NCI-H2171 treated with DMSO at 0.1 percent for 48 hours (cell line): Measurements from ENCODE around the gene PAK2.
A peak's percentile ranks its signal among the peaks of the same experiment; 100 is the strongest.
"Not testable (repeated sequence)": the region's sequence is repeated elsewhere in the genome, so short reads cannot be mapped to it uniquely, and the experiment has no call there.

Experiments used
- DNase-seq: peaks from one replicate; lab custom pipeline; 2025; lab: John Stamatoyannopoulos, UW

The PAK2 gene

DNA sequence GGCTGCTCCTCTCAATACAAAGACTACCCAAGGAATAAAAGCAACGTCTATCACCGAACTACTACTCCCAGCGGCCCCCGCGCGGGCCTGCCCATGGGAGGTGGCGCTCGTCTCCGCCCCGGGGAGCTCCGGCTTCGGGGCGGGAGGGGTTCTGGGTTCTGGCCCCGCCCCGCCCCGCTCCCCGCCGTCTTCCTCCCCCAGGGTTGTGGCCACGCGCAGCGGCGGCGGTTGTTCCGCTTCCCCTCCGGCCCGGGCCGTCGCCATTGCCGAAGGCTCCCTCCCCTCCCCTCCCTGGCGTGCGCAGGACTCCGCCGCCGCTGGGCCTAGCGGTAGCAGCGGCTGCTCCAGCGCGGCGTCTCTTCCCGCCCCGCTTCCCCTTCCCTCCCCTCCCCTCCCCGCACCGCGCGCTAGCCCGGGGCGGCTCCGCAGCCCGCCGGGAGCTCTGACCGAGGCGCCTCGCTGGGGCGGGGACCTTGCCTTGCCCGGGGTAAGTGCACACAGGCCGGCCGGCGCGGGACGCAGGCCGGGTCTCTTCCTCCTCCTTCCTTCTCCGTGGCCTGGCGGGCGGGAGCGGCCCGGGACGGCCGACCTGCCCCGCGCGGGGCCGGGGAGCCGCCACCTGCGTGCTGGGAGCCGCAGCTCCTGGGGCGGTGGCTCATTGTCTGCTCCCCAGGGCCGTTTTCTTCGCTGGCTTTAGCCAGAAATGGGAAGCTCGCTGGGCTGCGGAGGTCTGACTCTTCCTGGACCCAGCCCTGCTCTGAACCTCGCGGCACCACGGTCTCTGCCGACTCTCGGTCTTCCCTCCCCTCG, at the start of gene PAK2:
Gene PAK2 (plus strand): TSS at position 187 of the 810 bp plus-strand sequence. CDS start 42,790 bp downstream, outside the sequence.
- peak; percentile 95 for DNase-seq

DNA sequence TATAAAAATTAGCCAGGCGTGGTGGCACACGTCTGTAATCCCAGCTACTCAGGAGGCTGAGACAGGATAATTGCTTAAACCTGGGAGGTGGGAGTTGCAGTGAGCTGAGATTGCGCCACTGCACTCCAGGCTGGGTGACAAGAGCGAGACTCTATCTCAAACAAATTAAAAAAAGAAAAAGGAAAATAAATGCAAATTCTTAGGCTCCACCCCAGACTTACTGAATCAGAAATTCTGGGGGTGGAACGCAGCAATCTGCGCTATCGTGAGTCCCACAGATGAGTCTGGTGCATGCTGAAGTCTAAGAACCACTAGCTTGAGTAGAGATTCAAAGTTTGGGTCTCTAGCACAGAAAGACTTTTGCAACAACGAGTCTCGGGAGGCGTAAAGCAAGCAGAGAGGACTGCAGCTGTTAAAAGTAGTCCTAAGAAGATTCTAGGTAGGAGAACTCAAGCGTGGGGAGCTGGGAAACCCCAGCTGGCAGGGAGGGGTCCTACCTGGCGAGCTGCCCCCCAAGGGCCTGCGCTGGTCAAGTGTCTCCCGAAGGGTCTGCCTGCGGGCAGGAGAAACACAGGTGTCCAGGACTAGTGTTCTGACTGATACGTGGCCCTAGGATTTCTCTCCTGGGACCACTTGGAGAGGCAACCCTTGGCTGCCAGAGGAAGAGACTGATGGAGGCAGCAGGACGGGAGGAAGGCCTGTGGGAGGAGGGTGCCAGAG, 49.6 kb upstream of the PAK2 start:
- no peak for DNase-seq

DNA sequence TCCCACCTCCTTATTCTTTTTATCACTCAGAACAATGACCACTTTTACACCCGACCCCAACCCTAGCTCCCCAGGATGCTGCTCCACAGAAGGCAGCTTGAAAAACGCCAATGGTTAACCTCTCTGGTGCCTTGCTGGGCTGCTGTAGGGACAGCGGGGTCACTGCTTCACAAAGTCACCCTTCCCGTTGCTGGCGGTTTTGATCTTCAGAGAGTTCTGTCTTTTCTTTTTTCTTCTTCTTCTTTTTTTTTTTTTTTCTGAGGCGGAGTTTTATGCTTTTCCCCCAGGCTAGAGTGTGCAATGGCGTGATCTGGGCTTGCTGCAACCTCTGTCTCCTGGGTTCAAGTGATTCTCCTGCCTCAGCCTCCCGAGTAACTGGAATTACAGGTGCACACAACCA, 48.3 kb upstream of the PAK2 start:
- no peak for DNase-seq

DNA sequence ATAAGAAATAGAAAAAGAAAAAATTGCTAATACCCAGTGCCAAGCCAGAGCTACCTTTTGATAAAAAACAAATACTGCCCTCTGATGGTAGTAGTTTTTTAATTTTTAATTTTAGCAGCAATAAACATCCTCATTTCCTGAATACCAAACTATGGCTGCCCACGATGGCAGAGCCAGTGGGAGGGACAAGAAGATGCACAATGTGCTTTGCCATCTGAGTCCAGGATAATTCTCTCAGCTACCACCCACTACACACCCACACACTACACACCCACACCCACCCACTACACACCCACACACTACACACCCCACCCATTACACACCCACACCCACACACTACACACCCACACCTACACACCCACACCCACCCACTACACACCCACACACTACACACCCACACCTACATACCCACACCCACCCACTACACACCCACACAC, 45.4 kb upstream of the PAK2 start:
- peak; percentile 17 for DNase-seq

DNA sequence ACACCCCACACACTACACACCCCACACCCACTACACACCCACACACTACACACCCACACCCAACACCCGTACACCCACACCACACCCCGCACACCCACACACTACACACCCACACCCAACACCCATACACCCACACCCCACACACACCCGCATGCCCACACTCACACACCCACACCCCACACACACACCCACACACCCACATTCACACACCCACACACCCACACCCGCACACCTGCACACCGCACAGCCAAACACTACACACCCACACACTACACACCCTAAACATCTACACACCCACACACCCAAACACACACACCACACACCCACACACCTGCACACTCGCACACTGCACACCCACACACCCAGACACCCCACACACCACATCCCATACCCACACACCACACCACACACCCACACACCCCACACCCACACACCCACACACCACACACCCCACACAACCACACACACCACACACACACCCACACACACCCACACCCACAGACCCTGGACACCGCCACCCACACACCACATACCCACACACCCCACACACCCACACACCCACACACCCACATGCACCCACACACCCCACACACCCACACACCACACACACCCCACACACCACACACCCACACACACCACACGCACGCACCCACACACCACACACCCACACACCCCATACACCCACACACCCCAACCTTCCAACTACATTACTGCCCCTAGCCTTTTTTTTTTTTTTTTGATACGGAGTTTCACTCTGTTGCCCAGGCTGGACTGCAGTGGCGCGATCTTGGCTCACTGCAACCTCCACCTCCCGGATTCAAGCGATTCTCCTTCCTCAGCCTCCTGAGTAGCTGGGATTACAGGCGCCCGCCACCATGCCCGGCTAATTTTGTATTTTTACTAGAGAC, 44.5 kb upstream of the PAK2 start:
- DNase-seq: no peak

DNA sequence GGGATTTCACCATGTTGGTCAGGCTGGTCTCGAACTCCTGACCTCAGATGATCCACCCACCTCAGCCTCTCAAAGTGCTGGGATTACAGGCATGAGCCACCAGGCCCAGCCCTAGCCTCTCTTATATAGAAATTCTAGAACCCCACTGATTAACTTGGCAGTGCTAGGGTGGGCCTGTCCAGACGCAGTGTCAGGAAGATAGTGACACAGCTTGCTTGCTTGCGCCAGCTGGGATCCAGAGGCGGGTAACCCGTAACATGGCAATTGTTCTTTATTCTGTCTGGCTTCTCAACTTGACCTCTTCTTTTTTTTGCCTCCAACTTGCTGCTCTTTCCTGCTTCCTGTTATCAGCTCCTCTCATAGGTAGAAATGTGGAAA, 43.8 kb upstream of the PAK2 start:
- no peak for DNase-seq

DNA sequence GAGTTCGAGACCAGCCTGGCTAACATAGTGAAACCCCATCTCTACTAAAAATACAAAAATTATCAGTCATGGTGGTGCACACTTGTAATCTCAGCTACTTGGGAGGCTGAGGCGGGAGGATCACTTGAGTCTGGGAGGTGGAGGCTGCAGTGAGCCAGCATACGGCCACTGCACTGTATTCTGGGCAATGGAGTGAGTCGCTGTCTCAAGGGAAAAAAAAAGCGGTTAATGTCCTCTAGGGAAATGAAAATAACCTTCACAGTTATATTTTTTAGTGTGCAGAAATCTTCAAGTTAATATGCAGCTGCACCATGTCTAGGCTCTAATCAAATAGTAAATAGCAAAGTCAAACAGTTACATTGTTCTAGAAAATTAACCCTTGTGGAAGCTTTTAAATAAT, 42.4 kb upstream of the PAK2 start:
- no peak for DNase-seq

DNA sequence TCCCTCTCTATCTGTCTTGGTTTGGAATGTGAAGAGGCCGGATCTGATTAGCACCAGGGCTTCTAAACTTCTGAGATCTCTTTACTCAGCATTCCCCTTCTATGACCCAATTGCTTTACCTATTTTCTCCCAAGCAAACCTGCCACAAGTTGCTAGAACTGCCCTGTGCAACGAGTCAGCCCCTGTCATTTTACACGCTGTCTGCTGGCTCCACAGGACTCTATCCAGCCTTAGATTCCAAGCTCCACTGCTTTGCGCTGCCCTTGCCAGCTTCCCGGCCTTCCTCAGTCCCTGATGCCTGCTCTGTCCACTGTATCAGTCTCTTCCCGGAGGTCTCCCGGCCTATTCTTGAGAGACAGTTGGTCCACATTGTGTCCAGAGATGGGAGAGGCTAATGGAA, 39.9 kb upstream of the PAK2 start:
- DNase-seq: no peak

DNA sequence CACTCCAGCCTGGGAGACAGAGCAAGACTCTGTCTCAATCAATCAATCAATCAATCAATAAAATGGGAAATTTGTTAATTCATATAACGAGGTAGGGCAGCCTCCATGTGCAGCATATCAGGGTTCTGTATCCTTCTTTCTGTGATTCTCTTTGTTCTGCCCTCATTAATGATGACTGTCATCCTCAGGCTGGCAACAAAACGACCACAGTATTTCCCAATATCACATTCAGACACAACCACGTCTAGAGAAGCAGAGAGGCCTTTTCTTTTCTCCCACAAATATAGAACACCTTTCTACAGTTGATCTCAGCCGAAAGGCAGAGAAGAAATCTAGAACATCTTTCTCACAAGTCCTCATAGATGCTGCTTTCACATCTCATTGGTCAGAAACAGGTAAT, 38.9 kb upstream of the PAK2 start:
- DNase-seq: no peak

DNA sequence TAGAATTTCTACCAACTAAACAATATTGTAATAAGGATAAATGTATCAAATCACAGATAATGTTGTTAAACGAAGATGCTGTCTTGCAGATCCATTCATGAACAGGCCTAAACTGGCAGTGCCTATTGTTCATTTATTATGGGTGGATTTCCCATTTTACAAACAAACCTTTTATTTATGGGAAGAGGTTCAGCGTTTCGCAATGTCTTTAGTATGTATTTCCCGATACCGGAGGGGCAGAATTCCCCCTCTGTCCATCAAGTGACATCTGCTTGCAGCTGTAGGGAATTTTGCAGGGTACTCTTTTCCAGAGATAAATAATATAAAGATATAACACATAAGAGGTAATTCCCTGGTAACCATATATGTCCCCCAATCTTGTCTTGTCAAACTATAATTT, 33.3 kb upstream of the PAK2 start:
- no peak for DNase-seq

DNA sequence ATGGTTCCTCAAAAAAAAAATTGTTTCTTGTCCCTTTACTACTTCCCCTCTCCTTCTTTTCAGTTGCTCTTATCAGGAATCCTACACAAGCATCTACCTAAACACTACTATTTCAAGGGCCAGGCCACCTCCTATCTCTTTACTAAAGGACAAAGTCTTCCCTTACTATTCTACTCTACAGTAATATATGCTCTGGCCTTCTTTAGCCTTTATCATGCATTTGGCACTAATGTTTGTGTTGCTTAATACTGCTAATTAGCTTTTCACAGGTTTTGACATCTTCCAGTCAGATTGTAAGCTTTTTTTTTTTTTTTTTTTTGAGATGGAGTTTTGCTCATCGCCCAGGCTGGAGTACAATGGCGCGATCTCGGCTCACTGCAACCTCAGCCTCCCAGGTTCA, 32.9 kb upstream of the PAK2 start:
- no peak for DNase-seq

DNA sequence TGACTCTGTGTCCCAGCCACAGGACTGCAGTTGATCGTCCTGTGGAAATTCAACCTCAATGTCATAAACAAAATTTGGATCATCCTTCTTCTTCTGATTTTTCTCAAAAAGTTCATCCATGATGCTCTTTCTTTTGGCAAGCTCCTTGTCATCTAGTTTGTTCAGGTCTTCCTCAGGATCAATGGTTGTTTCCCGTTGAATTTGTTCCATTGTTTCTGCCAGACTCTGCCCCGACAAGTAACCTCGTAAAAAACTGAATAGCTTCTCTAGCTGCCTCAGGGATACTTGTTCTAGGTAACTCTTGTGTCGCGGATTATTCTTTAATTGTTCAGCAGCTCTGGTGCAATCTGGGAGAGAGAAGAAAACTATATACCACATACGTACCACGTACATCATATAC, 32.1 kb upstream of the PAK2 start:
- DNase-seq: no peak

DNA sequence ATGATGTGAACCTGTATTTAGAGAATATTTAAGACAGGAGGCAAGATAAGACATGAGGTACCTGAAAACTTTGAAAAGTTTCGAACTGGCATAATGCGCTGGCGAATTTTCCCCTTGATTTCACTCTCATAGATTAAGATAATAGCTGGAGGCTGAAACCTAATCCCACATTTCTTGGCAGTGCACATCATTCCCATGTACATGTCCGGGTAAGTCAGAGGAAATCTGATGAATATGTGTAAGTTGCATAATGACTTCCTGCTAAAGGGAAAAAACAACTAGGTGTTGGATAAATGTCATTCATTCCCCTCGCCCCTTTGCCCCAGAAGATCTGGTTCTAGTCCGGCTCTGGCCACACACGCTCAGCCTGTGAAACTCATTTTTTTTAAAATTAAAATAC, 31.2 kb upstream of the PAK2 start:
- no peak for DNase-seq

DNA sequence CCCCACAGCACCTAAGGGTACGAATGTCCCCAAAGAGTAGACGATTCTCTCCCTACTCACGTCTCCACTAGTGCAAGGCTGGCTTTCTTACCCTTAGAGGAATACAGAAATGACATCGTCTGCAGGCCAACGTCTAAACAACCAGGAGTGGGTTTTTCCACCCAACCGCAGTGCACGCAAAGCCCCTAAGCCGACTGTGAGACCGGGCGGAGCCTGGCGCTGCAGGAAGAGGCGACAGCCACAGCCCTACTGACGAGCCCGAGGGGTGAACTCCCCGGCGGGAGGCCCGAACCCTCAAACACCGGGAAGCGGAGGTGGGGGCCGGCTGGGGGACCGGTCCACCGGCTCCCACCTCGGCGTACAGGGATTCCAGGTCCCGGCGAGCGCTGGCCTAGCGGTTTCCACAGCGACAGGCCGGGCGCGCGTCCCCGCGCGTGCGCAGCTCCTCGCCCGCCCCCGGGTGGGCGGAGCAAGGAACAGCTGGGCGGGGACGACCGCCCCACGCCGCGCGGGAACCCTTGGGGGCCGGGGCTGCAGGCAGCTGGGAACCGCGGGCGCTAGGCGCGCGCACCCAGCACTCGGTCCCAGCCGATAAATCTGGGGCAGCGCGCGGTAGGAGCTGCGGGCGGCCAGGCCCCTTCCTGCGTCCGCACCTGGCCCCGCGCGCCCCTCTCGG, 27.7 kb upstream of the PAK2 start, which contains the start of the genes CEP19 and PIGX:
Gene CEP19 (minus strand): TSS at position 413 of the 676 bp plus-strand sequence. CDS start 3,593 bp downstream, outside the sequence.
Gene PIGX (plus strand): TSS at position 540 of the 676 bp plus-strand sequence.
- peak; percentile 80 for DNase-seq

DNA sequence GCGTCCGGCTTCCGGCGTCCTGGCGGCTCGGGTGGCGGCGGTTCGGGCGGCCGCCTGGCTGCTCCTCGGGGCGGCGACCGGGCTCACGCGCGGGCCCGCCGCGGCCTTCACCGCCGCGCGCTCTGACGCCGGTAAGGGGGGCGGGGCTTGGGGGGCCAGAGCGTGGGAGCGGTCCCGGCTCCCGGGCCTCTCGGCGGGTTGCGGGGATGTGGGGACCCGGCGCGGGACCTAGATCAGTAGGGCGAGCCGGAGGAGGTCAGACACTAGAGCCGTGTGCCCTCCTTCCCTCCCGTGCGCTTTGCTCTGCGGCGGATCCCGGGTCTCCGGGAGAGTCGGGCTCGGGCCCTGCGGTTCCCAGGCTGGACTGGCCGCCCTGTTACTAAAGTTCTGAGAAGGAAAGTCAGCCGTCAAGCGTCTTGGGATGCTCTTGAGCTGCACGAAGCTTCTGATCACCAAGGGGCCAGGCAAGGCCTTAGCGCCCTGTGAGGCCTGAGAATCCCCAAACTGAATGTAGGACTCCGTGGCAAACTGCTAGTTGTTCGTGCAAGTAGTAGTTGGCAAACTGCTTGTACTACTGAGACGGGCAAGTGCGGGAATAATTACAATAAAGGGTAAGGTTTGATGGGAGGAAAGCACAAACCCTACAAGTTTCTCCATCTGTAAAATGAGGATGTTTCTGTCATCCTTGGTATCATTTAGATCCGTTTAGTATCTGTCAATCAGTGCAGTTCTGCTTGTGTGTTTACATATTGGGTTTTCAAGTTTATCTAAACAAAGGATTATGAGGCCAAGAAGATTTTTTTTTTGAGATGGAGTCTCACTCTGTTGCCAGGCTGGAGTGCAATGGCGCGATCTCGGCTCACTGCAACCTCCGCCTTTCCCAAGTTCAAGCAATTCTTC, 26.9 kb upstream of the PAK2 start:
- peak; percentile 59 for DNase-seq

DNA sequence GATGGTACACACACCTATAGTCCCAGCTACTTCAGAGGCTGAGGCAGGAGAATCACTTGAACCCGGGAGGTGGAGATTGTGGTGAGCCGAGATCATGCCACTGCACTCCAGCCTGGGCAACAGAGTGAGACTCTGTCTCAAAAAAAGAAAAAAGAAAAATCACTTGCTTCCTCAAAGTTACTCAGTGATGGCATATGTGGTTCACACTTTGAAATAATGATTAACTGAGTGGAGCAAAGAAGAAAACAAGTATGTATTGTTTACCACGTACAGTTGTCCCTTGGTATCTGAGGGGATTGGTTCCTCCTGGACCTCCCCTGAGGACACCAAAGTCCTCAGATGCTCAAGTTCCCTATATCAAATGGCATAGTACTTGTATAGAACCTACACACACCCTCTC, 22.5 kb upstream of the PAK2 start:
- DNase-seq: not testable (repeated sequence)

DNA sequence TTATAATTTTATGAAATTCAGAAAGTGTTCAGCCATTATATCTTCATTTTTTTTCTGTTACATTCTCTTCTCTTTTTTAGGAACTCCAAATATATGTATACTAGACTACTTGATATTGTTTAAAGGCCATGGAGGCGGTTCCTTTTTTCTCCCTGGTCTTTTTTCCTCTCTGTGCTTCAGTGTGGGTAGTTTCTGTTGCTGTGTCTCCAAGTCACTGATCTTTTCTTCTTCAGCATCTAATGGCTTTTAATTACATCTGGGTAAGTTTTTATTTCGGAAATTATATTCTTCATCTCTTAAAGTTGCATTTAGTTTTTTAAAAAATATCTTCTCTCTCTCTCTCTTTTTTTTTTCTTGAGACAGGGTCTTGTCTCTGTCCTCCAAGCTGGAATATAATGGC, 18.6 kb upstream of the PAK2 start:
- DNase-seq: no peak

DNA sequence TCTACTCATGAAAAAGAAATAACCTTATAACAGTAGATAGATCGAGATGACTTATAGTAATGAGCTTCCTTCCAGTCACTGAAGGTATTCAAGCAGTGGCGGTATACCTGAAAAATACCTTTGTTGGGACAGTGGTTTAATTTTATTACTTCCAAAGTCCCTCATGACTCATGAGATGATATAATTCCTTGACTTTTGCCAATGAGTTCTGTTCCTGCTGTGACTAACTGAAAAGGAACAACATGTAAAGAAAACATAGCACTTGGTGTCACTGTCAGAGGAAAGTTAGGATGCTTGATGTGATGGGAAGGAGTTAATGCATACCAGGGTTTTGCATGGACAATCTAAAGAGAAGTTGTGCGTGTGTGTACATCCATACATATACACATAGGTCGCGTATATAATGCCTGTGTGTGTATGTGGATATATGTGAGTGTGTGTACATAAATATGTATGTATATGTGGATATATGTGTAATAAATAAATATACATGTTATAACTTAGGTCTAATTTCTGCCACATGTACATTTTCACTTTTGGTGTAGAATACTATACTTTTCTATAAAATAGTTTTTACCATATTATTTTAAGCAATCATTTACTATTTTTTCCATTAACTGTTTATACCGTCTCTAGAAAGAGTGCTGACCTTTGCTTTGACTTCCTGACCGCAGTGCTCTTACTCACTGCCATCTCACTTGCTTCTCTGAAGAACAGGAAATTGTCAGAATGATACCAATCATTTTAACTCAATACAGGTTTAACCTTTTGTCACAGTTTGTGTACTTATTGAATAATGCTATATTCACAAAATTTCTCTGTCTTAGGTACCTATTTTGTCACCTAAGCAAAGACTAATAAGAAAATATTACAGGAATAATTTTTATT, 12.6 kb upstream of the PAK2 start:
- DNase-seq: no peak

DNA sequence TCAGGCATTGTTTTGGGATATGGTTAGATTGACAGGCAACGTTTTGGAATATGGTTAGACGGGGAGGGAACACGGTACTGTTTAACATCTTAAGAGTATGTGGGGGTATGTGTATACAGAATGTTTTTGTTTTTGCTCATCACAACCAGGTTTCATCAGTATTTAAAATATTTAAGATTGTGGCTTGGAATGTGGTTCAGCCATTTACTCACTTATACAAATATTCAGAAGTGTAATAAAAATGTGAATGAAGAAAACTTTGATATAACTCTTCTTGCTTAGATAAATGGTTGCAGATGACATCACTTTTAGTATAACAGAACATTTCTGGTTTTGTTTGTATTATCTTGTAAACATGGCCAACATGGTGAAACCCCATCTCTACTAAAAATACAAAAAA, 3.9 kb upstream of the PAK2 start:
- no peak for DNase-seq
